ENCODE data around the gene ZPR1.

GRCh38 chr11:116822575-116822974, 34.8 kb upstream of the ZPR1 start:
- TF ChIP-seq EZH2phosphoT487 (conservative IDR thresholded peaks at IDR 0.05; ENCODE audit: low read length) = no peak
- no peak for TF ChIP-seq CTCF (IDR thresholded peaks at IDR 0.05; ENCODE audit: insufficient read depth, low read length, poor library complexity, severe bottlenecking)

Measured in SU-DHL-6 (cell line).